ENCODE results near the gene LINGO4. TPM values are rescaled to one million over a fixed set of nuclear protein-coding genes. Genes with fewer than 3 reads are reported as not detected.
"Not testable (repeated sequence)": the region's sequence is repeated elsewhere in the genome, so short reads cannot be mapped to it uniquely, and the experiment has no call there.

Gene LINGO4
- total RNA-seq, 1 experiment from 2014 or later: not detected

DNA sequence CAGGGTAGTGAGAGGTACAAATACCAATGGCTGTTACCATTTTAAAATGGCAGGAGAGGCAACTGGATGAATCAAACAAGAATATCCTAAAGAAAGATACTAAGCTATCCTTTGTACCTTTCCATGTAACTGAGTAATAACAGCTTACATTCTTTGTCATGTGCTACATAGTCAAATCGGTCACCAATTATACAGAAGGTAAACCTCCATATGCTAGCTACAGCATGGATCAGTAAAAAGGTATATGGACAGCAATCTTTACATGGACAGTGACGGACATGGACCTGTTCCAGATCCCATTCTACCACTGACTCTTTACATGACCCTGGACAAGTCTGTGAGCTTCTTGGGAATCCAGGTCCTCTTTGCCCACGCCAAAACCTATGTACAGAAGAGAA, 28.6 kb downstream of the LINGO4 start:
- no peak overlapping the region for H3K27ac ChIP-seq

DNA sequence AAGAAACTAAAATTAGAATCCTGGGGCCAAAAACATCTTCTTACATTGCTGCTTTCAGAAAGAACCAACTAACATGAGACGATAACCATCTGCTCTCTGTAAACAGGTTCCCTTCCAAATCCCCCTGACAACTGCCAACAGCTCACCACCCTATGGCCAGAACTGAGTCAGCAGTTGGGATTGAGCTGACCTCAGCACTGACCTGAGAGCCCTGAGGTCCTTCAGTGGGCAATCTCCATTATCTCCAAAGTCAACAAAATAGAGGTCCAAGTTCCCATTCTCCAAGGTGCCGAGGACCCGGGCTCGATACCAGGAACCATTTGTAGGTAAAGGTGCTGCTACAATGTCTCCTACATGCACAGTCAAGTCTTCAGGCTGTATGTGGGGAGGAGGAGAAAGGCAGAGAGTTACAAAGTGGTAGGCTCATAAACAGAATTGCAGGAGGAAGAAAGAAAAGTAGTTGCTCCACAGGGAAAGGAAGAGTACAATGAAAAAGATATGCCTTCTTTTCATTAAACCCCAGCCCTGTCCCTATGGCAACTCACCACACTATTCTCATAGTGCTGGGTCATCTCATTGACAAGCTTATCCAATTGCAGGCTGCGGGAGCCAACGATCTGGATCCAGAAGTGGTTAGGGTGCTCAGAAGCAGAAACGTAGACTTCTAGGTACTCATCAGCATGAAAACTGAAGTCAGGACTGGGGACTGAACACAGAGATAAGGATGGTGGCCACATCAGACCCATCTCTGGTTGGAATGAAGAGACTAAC, 29.1 kb downstream of the LINGO4 start:
- Histone ChIP-seq H3K9me3 (replicated peaks) (no peaks in the 10 kb centered on the region), H3K27me3 (replicated peaks) (no peaks in the 10 kb centered on the region), H3K27ac (no peak overlapping the region), H3K4me3 (no peak overlapping the region), H3K36me3 (no peaks in the 10 kb centered on the region), H3K4me1 (replicated peaks) (no peaks in the 10 kb centered on the region)
- DNase-seq (ENCODE audit: low read depth in 1 of 2, low spot score in 2 of 2): no peak

More for the DNA sequence above, 28.6 kb downstream of the LINGO4 start:
- Histone ChIP-seq H3K36me3 (no peaks in the 10 kb centered on the region), H3K4me3 (no peak overlapping the region), H3K9me3 (replicated peaks) (no peaks in the 10 kb centered on the region), H3K27me3 (replicated peaks) (no peaks in the 10 kb centered on the region), H3K4me1 (replicated peaks) (no peaks in the 10 kb centered on the region)
- DNase-seq (ENCODE audit: low read depth in 1 of 2, low spot score in 2 of 2): no peak

DNA sequence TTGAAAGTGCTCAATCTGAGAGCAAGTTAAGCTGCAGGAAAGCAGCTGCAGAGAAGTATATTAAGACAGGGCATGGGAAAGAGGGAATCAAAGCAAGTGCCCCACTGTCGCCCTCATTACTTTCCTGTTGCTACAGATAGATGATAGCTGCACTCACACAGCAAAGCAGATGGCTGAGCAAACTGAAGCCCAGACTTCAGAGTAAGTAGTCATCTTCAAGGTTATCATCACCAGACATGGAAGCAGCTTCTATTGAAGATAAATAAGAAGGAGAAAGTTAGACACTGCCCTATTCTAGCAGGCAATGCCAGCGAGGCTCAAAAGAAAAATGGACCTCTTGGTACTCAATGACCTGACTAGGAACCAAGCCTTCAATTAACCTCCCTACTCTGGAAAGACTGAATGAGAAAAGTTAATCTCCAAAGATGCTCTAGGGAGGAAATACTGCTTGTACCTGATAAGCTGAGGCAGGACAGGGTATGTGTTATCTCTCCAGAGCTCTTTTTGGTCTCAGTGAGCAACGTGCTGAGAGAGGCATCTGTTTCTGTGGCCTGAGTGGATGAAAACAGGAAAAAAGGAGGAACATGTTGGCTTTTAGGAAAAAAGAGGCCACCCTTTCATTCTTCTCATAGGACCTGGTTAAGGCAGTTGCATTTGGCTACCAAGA, 30.8 kb downstream of the LINGO4 start:
- Histone ChIP-seq H3K4me1 (replicated peaks) (no peaks in the 10 kb centered on the region), H3K9me3 (replicated peaks) (no peaks in the 10 kb centered on the region), H3K27me3 (replicated peaks) (no peaks in the 10 kb centered on the region), H3K27ac (no peak overlapping the region), H3K4me3 (no peak overlapping the region), H3K36me3 (no peaks in the 10 kb centered on the region)
- no peak for DNase-seq (ENCODE audit: low read depth in 1 of 2, low spot score in 2 of 2)

DNA sequence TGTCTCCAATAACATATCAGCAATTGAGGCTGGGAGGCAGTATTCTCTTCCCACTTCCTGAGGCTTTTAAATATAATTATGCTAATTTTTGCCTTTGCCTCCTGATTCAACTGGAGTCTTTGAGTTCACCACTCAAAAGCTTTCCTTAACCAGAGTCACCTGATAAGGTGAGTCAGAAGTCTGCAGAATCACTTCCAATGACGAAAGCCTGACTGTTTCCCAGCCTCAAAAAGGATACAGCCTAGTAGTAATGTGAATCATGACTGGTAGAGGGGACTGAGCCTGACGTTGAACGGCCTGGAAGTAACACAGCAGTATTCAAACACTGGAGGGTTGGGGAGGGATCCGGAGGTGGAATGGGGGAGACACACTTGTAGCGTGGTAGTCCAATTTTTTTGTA, 31.5 kb downstream of the LINGO4 start:
- DNase-seq (ENCODE audit: low read depth in 1 of 2, low spot score in 2 of 2): no peak
- no peak overlapping the region for H3K27ac ChIP-seq
- H3K4me3 ChIP-seq: no peak overlapping the region
- H3K4me1 ChIP-seq (replicated peaks): no peaks in the 10 kb centered on the region
- no peaks in the 10 kb centered on the region for H3K9me3 ChIP-seq (replicated peaks)
- H3K36me3 ChIP-seq: no peaks in the 10 kb centered on the region
- H3K27me3 ChIP-seq (replicated peaks): no peaks in the 10 kb centered on the region

DNA sequence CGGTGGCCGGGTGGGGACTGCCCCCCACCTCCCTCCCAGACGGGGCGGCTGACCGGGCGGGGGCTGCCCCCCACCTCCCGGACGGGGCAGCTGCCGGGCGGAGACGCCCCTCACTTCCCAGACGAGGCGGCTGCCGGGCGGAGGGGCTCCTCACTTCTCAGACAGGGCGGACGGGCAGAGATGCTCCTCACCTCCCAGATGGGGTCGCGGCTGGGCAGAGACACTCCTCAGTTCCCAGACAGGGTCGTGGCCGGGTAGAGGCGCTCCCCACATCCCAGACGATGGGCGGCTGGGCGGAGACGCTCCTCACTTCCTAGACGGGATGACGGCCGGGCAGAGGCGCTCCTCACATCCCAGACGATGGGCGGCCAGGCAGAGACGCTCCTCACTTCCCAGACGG, 35.9 kb downstream of the LINGO4 start:
- not testable (repeated sequence) for H3K9me3 ChIP-seq (replicated peaks); H3K36me3 ChIP-seq; H3K27me3 ChIP-seq (replicated peaks); H3K27ac ChIP-seq; H3K4me3 ChIP-seq; H3K4me1 ChIP-seq (replicated peaks); DNase-seq (ENCODE audit: low read depth in 1 of 2, low spot score in 2 of 2)

DNA sequence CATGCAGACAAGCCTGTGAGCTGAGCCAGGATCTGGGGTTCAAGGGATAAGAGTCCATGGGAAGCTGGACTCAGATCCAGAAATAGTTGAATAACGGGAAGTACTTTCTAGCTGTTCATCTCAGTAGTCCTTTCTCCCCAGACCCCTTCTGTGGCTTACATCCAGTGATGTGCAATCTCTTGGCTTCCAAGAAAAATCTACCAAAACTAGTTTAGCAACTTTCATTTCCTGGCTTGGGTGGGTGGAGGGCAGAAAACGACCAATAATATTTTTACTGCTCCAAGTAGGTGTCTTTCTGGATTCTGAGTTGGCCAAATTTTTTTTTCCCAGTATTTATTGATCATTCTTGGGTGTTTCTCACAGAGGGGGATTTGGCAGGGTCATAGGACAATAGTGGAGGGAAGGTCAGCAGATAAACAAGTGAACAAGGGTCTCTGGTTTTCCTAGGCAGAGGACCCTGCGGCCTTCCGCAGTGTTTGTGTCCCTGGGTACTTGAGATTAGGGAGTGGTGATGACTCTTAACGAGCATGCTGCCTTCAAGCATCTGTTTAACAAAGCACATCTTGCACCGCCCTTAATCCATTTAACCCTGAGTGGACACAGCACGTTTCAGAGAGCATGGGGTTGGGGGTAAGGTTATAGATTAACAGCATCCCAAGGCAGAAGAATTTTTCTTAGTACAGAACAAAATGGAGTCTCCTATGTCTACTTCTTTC, 36.7 kb downstream of the LINGO4 start:
- not testable (repeated sequence) for H3K9me3 ChIP-seq (replicated peaks); H3K36me3 ChIP-seq; H3K27ac ChIP-seq; H3K27me3 ChIP-seq (replicated peaks); H3K4me3 ChIP-seq; H3K4me1 ChIP-seq (replicated peaks); DNase-seq (ENCODE audit: low read depth in 1 of 2, low spot score in 2 of 2)

DNA sequence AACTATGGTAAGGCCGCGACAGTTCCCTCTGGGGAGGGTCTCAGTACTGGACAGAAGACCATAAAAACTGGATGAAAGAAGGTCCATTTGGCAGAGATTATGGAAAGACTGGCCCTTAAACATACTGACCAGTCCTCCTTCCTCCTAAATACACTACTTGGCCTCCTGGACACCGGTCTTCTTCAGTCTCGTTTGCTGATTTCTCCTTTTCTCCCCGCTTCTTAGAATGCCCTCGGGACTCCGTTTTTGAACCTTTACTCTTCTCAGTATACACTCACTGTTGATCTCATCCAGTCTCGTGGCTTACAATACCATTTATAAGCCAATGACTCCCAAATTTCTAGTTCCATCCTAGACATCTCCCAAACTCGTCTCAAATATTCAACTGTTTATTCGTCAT, 41.2 kb downstream of the LINGO4 start:
- Histone ChIP-seq H3K27me3 (replicated peaks) (no peaks in the 10 kb centered on the region), H3K9me3 (replicated peaks) (no peaks in the 10 kb centered on the region), H3K36me3 (peaks cover 34% of the 10 kb centered on the region), H3K27ac (peak overlapping the region; percentile 76), H3K4me1 (replicated peaks) (peaks cover 11% of the 10 kb centered on the region), H3K4me3 (peak overlapping the region; percentile 71)
- no peak for DNase-seq (ENCODE audit: low read depth in 1 of 2, low spot score in 2 of 2)

DNA sequence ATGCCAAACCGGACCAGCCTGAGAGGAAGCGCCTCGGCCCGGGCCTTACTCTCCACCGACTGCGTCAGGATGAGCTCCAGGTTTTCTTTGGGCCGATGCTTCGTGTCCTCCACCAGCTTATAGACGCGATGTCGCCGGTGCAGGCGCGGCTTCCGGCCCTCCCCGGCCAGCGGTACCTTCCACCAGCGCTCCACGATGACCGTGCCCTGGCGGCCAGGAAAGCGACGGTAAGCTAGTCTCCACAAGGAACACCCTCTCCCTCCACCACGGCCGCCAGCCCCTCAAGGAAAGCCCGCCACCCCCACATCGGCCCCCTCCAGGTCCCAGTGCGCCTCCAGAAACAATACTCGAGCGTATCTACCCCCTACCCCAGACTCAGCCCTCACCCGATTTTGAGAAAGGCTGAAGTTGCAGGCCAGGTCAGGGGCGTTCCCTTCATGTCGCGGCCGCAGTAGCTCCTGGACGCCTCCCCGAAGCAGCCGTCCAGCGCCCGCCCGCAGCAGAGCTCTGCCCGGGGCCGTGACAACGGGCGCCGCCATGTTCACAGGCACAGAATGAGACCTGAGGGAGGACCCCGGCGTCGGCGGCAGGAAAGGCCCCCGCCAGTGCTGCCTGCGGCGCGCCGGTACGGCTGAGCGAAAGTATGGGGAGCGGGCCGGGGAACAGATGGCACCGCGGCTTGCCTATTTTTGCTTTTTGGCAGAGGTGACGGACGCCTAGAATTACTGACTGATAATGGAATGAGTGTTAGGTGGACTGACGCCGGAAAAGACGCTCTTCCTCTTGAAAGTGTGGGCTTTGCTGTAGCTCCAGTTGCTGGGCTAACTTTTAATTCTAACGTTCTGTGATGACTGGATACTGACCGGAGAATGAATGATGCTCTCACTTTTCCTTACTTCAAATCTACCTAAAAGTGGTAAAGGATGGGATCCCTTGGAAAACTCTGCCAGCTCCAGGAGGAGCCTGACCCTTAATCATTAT, 42.0 kb downstream of the LINGO4 start, which contains the start of gene MRPL9:
TSS of gene MRPL9 (minus strand) at position 556 of the 981 bp plus-strand sequence. CDS start at position 539, 17 bp downstream.
- Histone ChIP-seq H3K4me1 (replicated peaks) (peaks cover 11% of the 10 kb centered on the region), H3K36me3 (peaks cover 41% of the 10 kb centered on the region), H3K4me3 (peak within 1 kb of the TSS; percentile 71), H3K27me3 (replicated peaks) (no peaks in the 10 kb centered on the region), H3K9me3 (replicated peaks) (no peaks in the 10 kb centered on the region), H3K27ac (peak within 1 kb of the TSS; percentile 76)
- DNase-seq (ENCODE audit: low read depth in 1 of 2, low spot score in 2 of 2): peak; percentile 86 to 87

DNA sequence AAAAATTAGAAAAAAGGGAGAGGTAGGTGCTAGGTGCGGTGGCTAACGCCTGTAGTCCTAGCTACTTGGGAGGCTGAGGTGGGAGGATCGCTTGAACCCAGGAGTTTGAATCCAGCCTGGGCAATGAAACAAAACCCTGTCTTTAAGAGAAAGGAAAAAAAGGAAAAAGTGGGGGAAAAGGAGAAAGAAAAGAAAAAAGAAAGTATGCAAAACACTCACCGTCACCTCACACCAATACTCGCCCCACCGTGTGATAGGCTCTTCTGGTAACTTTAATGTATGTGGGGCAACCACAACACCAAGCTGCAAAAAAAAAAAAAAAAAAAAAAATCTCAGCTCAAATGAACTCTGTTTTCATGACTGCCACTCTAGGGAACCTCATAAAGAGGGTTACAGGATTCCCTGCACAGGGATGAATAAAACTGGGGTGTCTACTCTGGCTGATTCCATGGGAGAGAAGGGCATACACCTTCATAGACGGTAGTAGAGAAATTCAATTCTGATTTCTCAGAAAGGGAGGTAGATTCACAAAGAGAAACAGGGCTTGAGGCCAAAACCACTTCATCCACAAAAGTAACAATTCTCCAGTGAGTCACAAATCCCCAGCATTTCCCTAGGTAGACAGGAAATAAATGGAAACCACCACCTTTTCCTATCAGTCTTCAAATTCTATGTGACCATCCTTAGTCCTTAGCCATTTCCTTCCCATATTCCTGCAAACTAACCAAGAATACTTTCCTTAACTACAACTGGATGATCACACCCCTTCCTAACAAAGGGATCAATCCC, 44.4 kb downstream of the LINGO4 start:
- H3K4me1 ChIP-seq (replicated peaks): peaks cover 19% of the 10 kb centered on the region
- peaks cover 55% of the 10 kb centered on the region for H3K36me3 ChIP-seq
- H3K27ac ChIP-seq: no peak overlapping the region
- no peaks in the 10 kb centered on the region for H3K9me3 ChIP-seq (replicated peaks)
- no peaks in the 10 kb centered on the region for H3K27me3 ChIP-seq (replicated peaks)
- no peak for DNase-seq (ENCODE audit: low read depth in 1 of 2, low spot score in 2 of 2)
- no peak overlapping the region for H3K4me3 ChIP-seq

DNA sequence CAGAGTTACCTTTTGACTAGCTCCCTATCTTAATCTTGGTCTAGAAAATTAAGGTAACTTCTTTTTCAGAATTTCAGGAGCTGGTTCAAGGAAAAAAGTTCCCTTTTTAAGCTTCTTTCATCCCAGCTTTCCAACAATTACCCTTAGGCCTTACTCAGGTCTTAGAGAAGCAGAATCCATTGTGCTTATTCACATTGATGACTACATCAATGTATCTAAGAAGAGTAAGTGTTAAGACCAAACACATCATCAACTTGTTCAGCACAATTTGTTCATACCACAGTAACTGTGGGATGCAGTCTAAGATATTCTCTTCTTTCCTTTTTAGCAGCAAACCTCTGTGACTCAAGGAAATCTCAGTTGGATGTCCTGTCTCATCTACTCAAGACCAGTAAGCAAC, 46.0 kb downstream of the LINGO4 start:
- peaks cover 55% of the 10 kb centered on the region for H3K36me3 ChIP-seq
- DNase-seq (ENCODE audit: low read depth in 1 of 2, low spot score in 2 of 2): no peak
- H3K27ac ChIP-seq: no peak overlapping the region
- H3K4me3 ChIP-seq: no peak overlapping the region
- no peaks in the 10 kb centered on the region for H3K9me3 ChIP-seq (replicated peaks)
- peaks cover 17% of the 10 kb centered on the region for H3K4me1 ChIP-seq (replicated peaks)
- H3K27me3 ChIP-seq (replicated peaks): no peaks in the 10 kb centered on the region

DNA sequence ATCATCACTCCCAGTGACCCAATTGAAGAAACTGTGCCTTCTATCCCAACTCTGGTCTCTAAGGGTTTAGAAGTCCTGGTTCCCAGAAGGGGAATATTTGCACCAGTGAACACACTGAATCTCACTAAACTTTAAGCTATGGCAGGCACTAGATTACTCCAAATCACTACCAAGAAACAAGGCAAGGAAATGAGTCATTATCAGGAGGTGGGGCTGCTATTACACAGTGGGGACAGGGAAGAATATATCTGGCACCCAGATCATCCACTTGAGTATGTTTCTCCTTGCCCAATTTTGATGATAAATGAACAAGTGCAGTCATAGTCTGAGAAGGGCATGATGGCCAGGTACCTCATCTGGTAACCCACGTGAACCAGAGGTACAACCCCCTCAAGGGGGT, 48.9 kb downstream of the LINGO4 start:
- H3K4me1 ChIP-seq (replicated peaks): peaks cover 8% of the 10 kb centered on the region; the same call in 1 of the 2 replicates
- no peaks in the 10 kb centered on the region for H3K27me3 ChIP-seq (replicated peaks)
- DNase-seq (ENCODE audit: low read depth in 1 of 2, low spot score in 2 of 2): no peak
- no peaks in the 10 kb centered on the region for H3K9me3 ChIP-seq (replicated peaks)
- no peak overlapping the region for H3K4me3 ChIP-seq
- no peak overlapping the region for H3K27ac ChIP-seq
- H3K36me3 ChIP-seq: peaks cover 42% of the 10 kb centered on the region
